Measurements from ENCODE around the gene FAM168A.
A peak's percentile ranks its signal among the peaks of the same experiment; 100 is the strongest.

FAM168A gene

DNA sequence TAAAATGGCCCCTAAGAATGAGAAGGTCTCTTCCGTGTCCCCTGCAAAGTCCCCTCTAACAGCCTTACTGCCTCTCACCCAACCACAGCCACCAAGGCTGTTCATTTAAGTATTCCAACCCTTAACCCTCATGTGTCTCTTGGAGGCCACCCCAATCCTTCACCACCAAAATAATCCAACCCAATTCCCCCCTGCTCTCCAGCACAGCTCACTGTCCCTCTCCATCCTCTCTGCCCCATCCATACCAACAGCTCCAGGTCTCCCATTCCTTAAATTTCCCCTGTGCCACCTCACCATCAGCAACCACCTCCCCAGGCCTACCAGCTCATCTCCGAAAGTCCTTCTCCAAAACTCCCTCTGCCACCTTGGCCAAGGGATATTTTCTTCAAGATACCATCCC lies 1.4 kb downstream of the FAM168A start:
- DNase-seq (ENCODE audit: low read depth): no peak
- H3K4me3 ChIP-seq (ENCODE audit: low read depth, low read length): peak overlapping the region; percentile 81; the same call in 1 of the 2 replicates
- no peak for TF ChIP-seq CTCF (IDR thresholded peaks at IDR 0.05; ENCODE audit: low read depth, low read length, missing control alignments)

DNA sequence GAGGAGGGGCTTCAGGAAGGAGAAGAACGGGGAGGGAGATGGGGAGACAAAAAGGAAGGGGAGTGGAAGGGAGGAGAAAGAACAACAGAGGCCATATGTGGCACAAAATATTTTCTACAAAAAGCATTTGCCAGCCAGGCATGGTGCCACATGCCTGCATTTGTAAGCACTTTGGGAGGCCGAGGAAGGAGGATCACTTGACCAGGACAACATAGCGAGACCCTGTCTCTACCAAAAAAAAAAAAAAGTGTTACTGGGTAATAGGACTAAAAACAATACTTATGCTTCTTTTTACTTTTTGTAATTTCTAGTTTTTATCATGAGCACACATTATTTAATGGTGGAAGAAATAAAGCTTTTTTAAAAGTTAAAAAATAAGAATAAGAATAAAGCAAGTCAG lies 5.3 kb downstream of the FAM168A start:
- DNase-seq (ENCODE audit: low read depth): no peak
- no peak for TF ChIP-seq CTCF (IDR thresholded peaks at IDR 0.05; ENCODE audit: low read depth, low read length, missing control alignments)
- H3K4me3 ChIP-seq (ENCODE audit: low read depth, low read length): no peak overlapping the region

DNA sequence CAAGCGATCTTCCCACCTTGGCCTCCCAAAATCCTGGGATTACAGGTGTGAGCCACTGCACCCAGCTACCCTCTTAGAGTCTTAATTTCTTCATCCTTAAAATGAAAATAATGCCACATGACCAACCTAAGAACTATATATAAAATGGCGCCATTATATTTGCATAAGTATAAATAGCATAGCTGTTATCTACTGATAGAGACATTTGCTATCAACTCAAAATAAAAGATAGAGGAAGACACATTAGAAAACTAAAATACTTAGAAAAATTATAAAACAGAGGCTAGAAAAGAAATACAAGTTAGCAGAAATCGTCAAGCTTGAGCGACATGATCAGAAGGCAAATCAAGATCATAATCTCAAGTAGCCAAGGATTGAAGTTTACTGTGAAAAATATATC lies 6.2 kb downstream of the FAM168A start:
- TF ChIP-seq CTCF (IDR thresholded peaks at IDR 0.05; ENCODE audit: low read depth, low read length, missing control alignments): no peak
- DNase-seq (ENCODE audit: low read depth): no peak
- H3K4me3 ChIP-seq (ENCODE audit: low read depth, low read length): no peak overlapping the region

- TF ChIP-seq CTCF (IDR thresholded peaks at IDR 0.05; ENCODE audit: low read depth, low read length, missing control alignments): no peak
- no peak for DNase-seq (ENCODE audit: low read depth)
- no peak overlapping the region for H3K4me3 ChIP-seq (ENCODE audit: low read depth, low read length)
Observed at GRCh38 chr11:73590991-73591390, 6.9 kb downstream of the FAM168A start.

- no peak for TF ChIP-seq CTCF (IDR thresholded peaks at IDR 0.05; ENCODE audit: low read depth, low read length, missing control alignments)
- H3K4me3 ChIP-seq (ENCODE audit: low read depth, low read length): no peak overlapping the region
- no peak for DNase-seq (ENCODE audit: low read depth)
Observed at GRCh38 chr11:73586791-73587190, 11.1 kb downstream of the FAM168A start.

DNA sequence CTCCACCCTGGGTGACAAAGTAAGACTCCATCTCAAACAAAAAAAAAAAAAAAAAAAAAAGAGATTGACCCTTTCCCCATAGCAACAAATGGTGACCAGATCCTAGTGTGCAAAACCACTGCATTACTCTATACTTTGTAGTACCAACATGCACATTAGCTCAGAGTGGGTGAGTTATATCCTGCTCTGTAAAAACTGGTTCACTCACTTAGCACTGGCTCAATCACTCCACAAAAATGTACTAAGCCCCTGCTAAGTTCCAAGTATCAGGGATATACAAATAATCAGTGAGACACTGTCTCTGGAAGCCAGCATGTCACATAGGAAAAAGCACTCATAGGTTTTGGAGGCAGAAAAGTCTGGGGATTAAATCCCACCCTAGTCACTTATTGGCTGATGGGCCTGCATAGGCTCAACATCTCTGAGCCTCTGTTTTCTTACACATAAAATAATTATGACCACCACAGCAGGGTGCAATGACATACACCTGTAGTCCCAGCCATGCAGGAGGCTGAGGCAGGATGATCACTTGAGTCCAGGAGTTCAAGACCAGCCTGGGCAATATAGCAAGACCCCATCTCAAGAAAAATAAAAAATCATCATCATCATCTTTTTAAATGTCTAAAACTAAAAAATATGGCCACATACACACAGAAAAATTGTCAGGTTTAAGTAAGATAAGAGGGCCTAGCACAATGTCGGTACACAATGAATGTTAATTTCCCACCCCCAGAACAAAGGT lies 11.9 kb downstream of the FAM168A start:
- TF ChIP-seq CTCF (IDR thresholded peaks at IDR 0.05; ENCODE audit: low read depth, low read length, missing control alignments): no peak
- no peak for DNase-seq (ENCODE audit: low read depth)
- no peak overlapping the region for H3K4me3 ChIP-seq (ENCODE audit: low read depth, low read length)

- TF ChIP-seq CTCF (IDR thresholded peaks at IDR 0.05; ENCODE audit: low read depth, low read length, missing control alignments): no peak
- no peak for DNase-seq (ENCODE audit: low read depth)
- no peak overlapping the region for H3K4me3 ChIP-seq (ENCODE audit: low read depth, low read length)
Observed at GRCh38 chr11:73584831-73585230, 13.1 kb downstream of the FAM168A start.

All from GM12864 (cell line).